Activated B cell treated with CpG ODN at 0.5 μM for 24 hours (primary cell): ENCODE data around the gene XPNPEP3. TPM values are rescaled to one million over a fixed set of nuclear protein-coding genes. Genes with fewer than 3 reads are reported as not detected.

ENCODE experiments used
- ATAC-seq: fragments of 200-7000 bp; cut with Tn5 transposase; one replicate; pipeline ENCODE4 v1.10.0; 2021; ENCODE audit warnings: low read depth, mild to moderate bottlenecking, moderate library complexity
- CTCF ChIA-PET: fragments of 350-600 bp; sonication (Branson Sonifier 250); formaldehyde crosslinking; loops from one replicate; lab custom pipeline; 2021; ENCODE audit warnings: antibody characterized with exemption; lab: Charles Lee
- POLR2A ChIA-PET: fragments of 350-600 bp; sonication (Branson Sonifier 250); formaldehyde crosslinking; loops from one replicate; lab custom pipeline; 2021; ENCODE audit warnings: antibody characterized with exemption; lab: Charles Lee
- DNase-seq: peaks from one replicate; pipeline ENCODE4 v3.0.0; 2022
- H3K27ac Mint-ChIP-seq: one replicate; pipeline ENCODE4 v1.8.0; 2020; ENCODE audit warnings: mixed read lengths
- H3K27me3 Mint-ChIP-seq: one replicate; pipeline ENCODE4 v1.8.0; 2021; ENCODE audit warnings: mixed read lengths
- H3K36me3 Mint-ChIP-seq: one replicate; pipeline ENCODE4 v1.8.0; 2021; ENCODE audit warnings: low read depth, mixed read lengths
- H3K4me1 Mint-ChIP-seq: one replicate; pipeline ENCODE4 v1.8.0; 2021; ENCODE audit warnings: mixed read lengths
- H3K4me3 Mint-ChIP-seq: one replicate; pipeline ENCODE4 v1.8.0; 2020; ENCODE audit warnings: mild to moderate bottlenecking, mixed read lengths
- H3K9me3 Mint-ChIP-seq: one replicate; pipeline ENCODE4 v1.8.0; 2020; ENCODE audit warnings: mixed read lengths
- CTCF ChIP-seq: fragments of 200-600 bp; IDR thresholded peaks from one replicate; pipeline ENCODE4 v1.8.0; 2022; ENCODE audit warnings: antibody characterized with exemption, mild to moderate bottlenecking
- intact Hi-C: fragments of 100-400 bp; cut with micrococcal nuclease; formaldehyde crosslinking; loops from one replicate; pipeline ENCODE4 v1.15.1; 2024
- total RNA-seq: library from RNA; stranded (reverse); gene quantifications from 2 replicates; pipeline ENCODE4 v1.2.3, GENCODE V29; 2022

XPNPEP3 gene
- total RNA-seq, 1 donor from 2014 or later: 20.8 TPM

GRCh38 chr22:40966726-40967085, 109.8 kb downstream of the XPNPEP3 start:
- peaks cover 9% of the 10 kb centered on the region for H3K4me1 Mint-ChIP-seq
- no peak for ATAC-seq
- no peak overlapping the region for H3K4me3 Mint-ChIP-seq
- H3K36me3 Mint-ChIP-seq: peaks cover 69% of the 10 kb centered on the region
- no peak for TF ChIP-seq CTCF
- H3K9me3 Mint-ChIP-seq: no peaks in the 10 kb centered on the region
- H3K27ac Mint-ChIP-seq: no peak overlapping the region
- ChIA-PET POLR2A (interaction anchor here (1.3 to 2.9 kb wide), 2 partner anchors 15 to 124 kb away, joined by 3 to 10 read pairs; partner anchors contain the start of gene RBX1), CTCF (interaction anchor here (1.2 kb wide), 1 partner anchor 44 kb away, joined by 4 read pairs; no protein-coding TSS in a partner anchor)
- DNase-seq: no peak
- intact Hi-C loops: no loop called here
- H3K27me3 Mint-ChIP-seq: no peaks in the 10 kb centered on the region

DNA sequence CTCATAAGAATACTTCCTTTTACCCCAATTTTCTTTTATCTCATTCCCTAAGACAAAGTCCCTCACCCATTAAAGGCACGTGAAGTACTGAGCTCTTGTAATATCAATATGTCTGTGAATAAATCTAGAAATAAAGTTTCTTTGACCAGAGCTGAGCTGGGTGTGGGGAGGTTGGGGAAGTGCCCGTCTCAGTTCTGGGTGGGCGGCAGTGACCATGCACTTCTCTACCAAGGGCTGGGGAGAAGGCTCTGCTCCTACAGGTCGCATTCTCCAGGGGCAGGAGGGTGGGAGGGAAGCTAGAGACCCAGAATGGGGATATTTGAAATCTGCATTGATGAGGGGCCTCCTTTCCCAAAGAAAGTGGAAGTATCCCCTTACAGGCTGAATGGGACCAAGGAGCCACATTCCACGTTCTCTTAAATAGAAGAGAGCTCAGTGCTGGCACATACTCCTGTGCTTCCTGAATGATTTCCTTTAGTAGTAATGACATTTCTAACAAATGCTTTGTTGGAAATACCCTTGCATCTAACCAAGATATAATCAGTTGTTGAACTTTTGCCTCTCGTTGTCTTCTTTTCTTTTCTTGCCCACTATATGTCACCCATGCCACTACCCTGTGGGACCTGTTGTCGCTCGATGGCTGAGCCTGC, 110.3 kb downstream of the XPNPEP3 start:
- Mint-ChIP-seq H3K9me3 (no peaks in the 10 kb centered on the region), H3K4me3 (no peak overlapping the region), H3K36me3 (peaks cover 70% of the 10 kb centered on the region), H3K4me1 (peaks cover 9% of the 10 kb centered on the region), H3K27ac (no peak overlapping the region), H3K27me3 (no peaks in the 10 kb centered on the region)
- ATAC-seq (no peak), DNase-seq (no peak)
- CTCF ChIA-PET: no interaction called here
- POLR2A ChIA-PET: interaction anchor here (0.7 to 2.9 kb wide), 5 partner anchors 16 to 282 kb away, joined by 3 to 10 read pairs (median 6); partner anchors contain the start of gene RBX1
- TF ChIP-seq CTCF: no peak
- intact Hi-C loops: no loop called here

- H3K4me3 Mint-ChIP-seq: no peak overlapping the region
- DNase-seq: no peak
- no peaks in the 10 kb centered on the region for H3K9me3 Mint-ChIP-seq
- CTCF ChIA-PET: interaction anchor here (0.6 to 1.8 kb wide), 2 partner anchors 50 to 676 kb away, joined by 3 to 6 read pairs; no protein-coding TSS in a partner anchor
- POLR2A ChIA-PET: interaction anchor here (0.6 to 1.2 kb wide), 2 partner anchors 21 to 123 kb away, joined by 6 to 7 read pairs; partner anchors contain the start of gene RBX1
- no peaks in the 10 kb centered on the region for H3K4me1 Mint-ChIP-seq
- no peaks in the 10 kb centered on the region for H3K27me3 Mint-ChIP-seq
- ATAC-seq: no peak
- H3K27ac Mint-ChIP-seq: no peak overlapping the region
- no peak for TF ChIP-seq CTCF
- intact Hi-C loops: no loop called here
- H3K36me3 Mint-ChIP-seq: peaks cover 40% of the 10 kb centered on the region
Observed at GRCh38 chr22:40972587-40972986, 115.6 kb downstream of the XPNPEP3 start.

DNA sequence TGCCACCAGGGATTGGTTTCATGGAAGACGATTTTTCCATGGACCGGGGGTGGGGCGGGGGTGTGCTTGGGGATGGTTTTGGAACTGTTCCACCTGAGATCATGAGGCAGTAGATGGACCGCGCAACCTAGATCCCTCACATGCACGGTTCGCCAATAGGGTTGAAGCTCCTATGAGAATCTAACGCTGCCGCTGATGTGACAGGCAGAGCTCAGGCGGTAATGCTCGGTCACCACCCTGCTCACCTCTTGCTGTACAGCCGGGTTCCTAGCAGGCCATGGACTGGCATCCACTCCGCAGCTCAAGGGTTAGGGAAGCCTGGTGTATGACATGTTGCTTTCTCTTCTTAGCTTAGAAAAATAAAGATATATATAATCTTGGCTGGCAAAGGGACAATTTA, 116.2 kb downstream of the XPNPEP3 start:
- H3K9me3 Mint-ChIP-seq: no peaks in the 10 kb centered on the region
- POLR2A ChIA-PET: interaction anchor here (0.6 kb wide), 1 partner anchor 122 kb away, joined by 6 read pairs; no protein-coding TSS in a partner anchor
- H3K36me3 Mint-ChIP-seq: peaks cover 38% of the 10 kb centered on the region
- CTCF ChIA-PET: interaction anchor here (0.6 to 0.7 kb wide), 2 partner anchors 676 to 926 kb away, joined by 3 read pairs; no protein-coding TSS in a partner anchor
- ATAC-seq (no peak), DNase-seq (no peak)
- H3K27me3 Mint-ChIP-seq: no peaks in the 10 kb centered on the region
- H3K4me1 Mint-ChIP-seq: no peaks in the 10 kb centered on the region
- intact Hi-C loops: no loop called here
- no peak overlapping the region for H3K27ac Mint-ChIP-seq
- no peak for TF ChIP-seq CTCF
- no peak overlapping the region for H3K4me3 Mint-ChIP-seq

DNA sequence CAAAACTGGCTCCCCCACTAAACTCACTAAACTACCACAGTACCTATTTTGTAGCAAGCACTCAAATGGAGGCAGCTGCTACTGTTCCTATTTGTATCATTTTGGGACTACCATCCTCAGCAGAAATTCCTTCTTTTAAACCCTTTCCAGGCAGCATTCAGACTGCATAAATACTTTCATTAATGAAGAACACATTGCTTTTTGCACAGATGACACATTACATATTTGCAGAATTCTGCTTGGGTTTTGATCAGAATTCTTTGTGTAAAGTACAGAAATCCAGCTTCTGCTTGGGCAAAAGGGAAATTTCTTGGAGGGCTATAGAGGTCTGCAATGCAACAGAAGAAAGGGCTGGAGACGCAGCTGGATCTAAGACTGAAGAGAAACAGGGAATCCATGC, 118.4 kb downstream of the XPNPEP3 start:
- ChIA-PET POLR2A (no interaction called here), CTCF (interaction anchor here (0.9 kb wide), 1 partner anchor 262 kb away, joined by 3 read pairs; no protein-coding TSS in a partner anchor)
- no peak for DNase-seq
- Mint-ChIP-seq H3K4me1 (no peaks in the 10 kb centered on the region), H3K9me3 (no peaks in the 10 kb centered on the region), H3K27ac (no peak overlapping the region), H3K27me3 (no peaks in the 10 kb centered on the region), H3K4me3 (no peak overlapping the region), H3K36me3 (peaks cover 27% of the 10 kb centered on the region)
- ATAC-seq: no peak
- no peak for TF ChIP-seq CTCF
- intact Hi-C loops: no loop called here
